MM.1S (cell line): Measurements from ENCODE around the gene PPP2R2D.

Source experiments
- DNase-seq: peaks from one replicate; pipeline ENCODE4 v3.0.0-alpha.2; 2015
- H2AFZ ChIP-seq: fragments of 300-600 bp; sonication (generic); 2 replicates; pipeline ENCODE4 v1.6.0; 2016; ENCODE audit warnings: antibody characterized with exemption, low read length
- H3F3A ChIP-seq: fragments of 300-600 bp; sonication (generic); 2 replicates; pipeline ENCODE4 v1.6.1; 2016; ENCODE audit warnings: mild to moderate bottlenecking, antibody characterized with exemption, low read length, moderate library complexity, mixed read lengths; ENCODE audit not compliant: insufficient read depth
- H3K27ac ChIP-seq: fragments of 300-600 bp; sonication (generic); 2 replicates; pipeline ENCODE4 v1.5.1; 2016; ENCODE audit warnings: mild to moderate bottlenecking, low read length
- H3K27me3 ChIP-seq: fragments of 300-600 bp; sonication (generic); replicated peaks from 2 replicates; pipeline ENCODE4 v1.6.0; 2016; ENCODE audit warnings: low read length; ENCODE audit not compliant: insufficient read depth
- H3K36me3 ChIP-seq: fragments of 300-600 bp; sonication (generic); replicated peaks from 2 replicates; pipeline ENCODE4 v1.6.1; 2016; ENCODE audit warnings: mild to moderate bottlenecking, low read length, mixed read lengths; ENCODE audit not compliant: insufficient read depth
- H3K4me1 ChIP-seq: fragments of 300-600 bp; sonication (generic); 2 replicates; pipeline ENCODE4 v1.6.1; 2016; ENCODE audit warnings: low read length, mixed read lengths
- H3K4me2 ChIP-seq: fragments of 300-600 bp; sonication (generic); 2 replicates; pipeline ENCODE4 v1.6.0; 2016; ENCODE audit warnings: low read depth, low read length
- H3K4me3 ChIP-seq: fragments of 300-600 bp; sonication (generic); 2 replicates; pipeline ENCODE4 v1.5.1; 2016; ENCODE audit warnings: low read length, mixed read lengths
- H3K79me2 ChIP-seq: fragments of 300-600 bp; sonication (generic); 2 replicates; pipeline ENCODE4 v1.6.1; 2016; ENCODE audit warnings: mixed run types, low read length, mixed read lengths
- H3K9ac ChIP-seq: fragments of 300-600 bp; sonication (generic); 2 replicates; pipeline ENCODE4 v1.6.1; 2016; ENCODE audit warnings: low read length, mixed read lengths
- H3K9me2 ChIP-seq: fragments of 300-600 bp; sonication (generic); replicated peaks from 2 replicates; pipeline ENCODE4 v1.6.1; 2016; ENCODE audit warnings: mild to moderate bottlenecking, low read length, mixed read lengths; ENCODE audit not compliant: insufficient read depth
- H3K9me3 ChIP-seq: fragments of 300-600 bp; sonication (generic); replicated peaks from 2 replicates; pipeline ENCODE4 v1.6.1; 2016; ENCODE audit warnings: mild to moderate bottlenecking, low read length, mixed read lengths; ENCODE audit not compliant: insufficient read depth
- H4K20me1 ChIP-seq: fragments of 300-600 bp; sonication (generic); 2 replicates; pipeline ENCODE4 v1.6.1; 2016; ENCODE audit warnings: mild to moderate bottlenecking, low read length, moderate library complexity, mixed read lengths; ENCODE audit not compliant: insufficient read depth
- CTCF ChIP-seq: fragments of 300-600 bp; sonication (generic); IDR thresholded peaks from 2 replicates; pipeline ENCODE4 v1.5.1; 2016; ENCODE audit warnings: antibody characterized with exemption, low read length, mixed read lengths
- EZH2 ChIP-seq: fragments of 300-600 bp; sonication (generic); optimal IDR thresholded peaks from 2 replicates; pipeline ENCODE3; 2017; ENCODE audit warnings: low read depth, mild to moderate bottlenecking, antibody characterized with exemption, low read length, mixed read lengths
- EZH2phosphoT487 ChIP-seq: fragments of 300-600 bp; sonication (generic); IDR thresholded peaks from 2 replicates; pipeline ENCODE4 v1.6.1; 2018; ENCODE audit warnings: antibody characterized with exemption, low read length

The PPP2R2D gene

GRCh38 chr10:131970946-131971345 lies 70.1 kb downstream of the PPP2R2D start:
- Histone ChIP-seq H3K36me3 (no peaks in the 10 kb centered on the region), H3K9me2 (no peaks in the 10 kb centered on the region), H3F3A (no peaks in the 10 kb centered on the region), H3K4me3 (no peak overlapping the region), H3K9me3 (no peaks in the 10 kb centered on the region), H3K4me2 (no peak overlapping the region), H4K20me1 (no peaks in the 10 kb centered on the region), H3K27ac (no peak overlapping the region), H3K4me1 (no peaks in the 10 kb centered on the region), H3K27me3 (no peaks in the 10 kb centered on the region), H2AFZ (no peak overlapping the region), H3K9ac (no peak overlapping the region), H3K79me2 (no peaks in the 10 kb centered on the region)
- no peak for TF ChIP-seq EZH2phosphoT487
- TF ChIP-seq EZH2, result no peak
- no peak for TF ChIP-seq CTCF
- no peak for DNase-seq

GRCh38 chr10:131971591-131971990 lies 70.8 kb downstream of the PPP2R2D start:
- H3K9me3 ChIP-seq, result no peaks in the 10 kb centered on the region
- no peak for DNase-seq
- H3K4me1 ChIP-seq, result no peaks in the 10 kb centered on the region
- H3F3A ChIP-seq, result no peaks in the 10 kb centered on the region
- no peaks in the 10 kb centered on the region for H3K79me2 ChIP-seq
- H4K20me1 ChIP-seq, result no peaks in the 10 kb centered on the region
- TF ChIP-seq CTCF, result no peak
- TF ChIP-seq EZH2phosphoT487, result no peak
- TF ChIP-seq EZH2, result no peak
- no peaks in the 10 kb centered on the region for H3K27me3 ChIP-seq
- no peaks in the 10 kb centered on the region for H3K36me3 ChIP-seq
- H3K9me2 ChIP-seq, result no peaks in the 10 kb centered on the region
- H3K9ac ChIP-seq, result no peak overlapping the region
- no peak overlapping the region for H3K27ac ChIP-seq
- no peak overlapping the region for H3K4me2 ChIP-seq
- H3K4me3 ChIP-seq, result no peak overlapping the region
- H2AFZ ChIP-seq, result no peak overlapping the region

- Histone ChIP-seq H3K27me3 (no peaks in the 10 kb centered on the region), H3K4me2 (no peak overlapping the region), H3K4me1 (no peaks in the 10 kb centered on the region), H3K4me3 (no peak overlapping the region), H3K9me2 (no peaks in the 10 kb centered on the region), H3F3A (no peaks in the 10 kb centered on the region), H3K36me3 (no peaks in the 10 kb centered on the region), H3K9me3 (no peaks in the 10 kb centered on the region), H4K20me1 (no peaks in the 10 kb centered on the region), H3K79me2 (no peaks in the 10 kb centered on the region), H3K27ac (no peak overlapping the region), H2AFZ (no peak overlapping the region), H3K9ac (no peak overlapping the region)
- DNase-seq, result no peak
- TF ChIP-seq EZH2, result no peak
- no peak for TF ChIP-seq CTCF
- TF ChIP-seq EZH2phosphoT487, result no peak
These were observed 71.8 kb downstream of the PPP2R2D start for GRCh38 chr10:131972474-131973071.
